ENCODE results near the gene RRM2. TPM values are rescaled to one million over a fixed set of nuclear protein-coding genes. Genes with fewer than 3 reads are reported as not detected.

RRM2 gene
- total and polyA plus RNA-seq, 8 donors: 24.9 to 85.8 (median 45.3) TPM

GRCh38 chr2:10161206-10161931, 38.8 kb downstream of the RRM2 start:
- intact Hi-C loops (cut with DNase I): no loop called here
- ATAC-seq (no peak), DNase-seq (no peak)
- TF ChIP-seq, protein P1, sequence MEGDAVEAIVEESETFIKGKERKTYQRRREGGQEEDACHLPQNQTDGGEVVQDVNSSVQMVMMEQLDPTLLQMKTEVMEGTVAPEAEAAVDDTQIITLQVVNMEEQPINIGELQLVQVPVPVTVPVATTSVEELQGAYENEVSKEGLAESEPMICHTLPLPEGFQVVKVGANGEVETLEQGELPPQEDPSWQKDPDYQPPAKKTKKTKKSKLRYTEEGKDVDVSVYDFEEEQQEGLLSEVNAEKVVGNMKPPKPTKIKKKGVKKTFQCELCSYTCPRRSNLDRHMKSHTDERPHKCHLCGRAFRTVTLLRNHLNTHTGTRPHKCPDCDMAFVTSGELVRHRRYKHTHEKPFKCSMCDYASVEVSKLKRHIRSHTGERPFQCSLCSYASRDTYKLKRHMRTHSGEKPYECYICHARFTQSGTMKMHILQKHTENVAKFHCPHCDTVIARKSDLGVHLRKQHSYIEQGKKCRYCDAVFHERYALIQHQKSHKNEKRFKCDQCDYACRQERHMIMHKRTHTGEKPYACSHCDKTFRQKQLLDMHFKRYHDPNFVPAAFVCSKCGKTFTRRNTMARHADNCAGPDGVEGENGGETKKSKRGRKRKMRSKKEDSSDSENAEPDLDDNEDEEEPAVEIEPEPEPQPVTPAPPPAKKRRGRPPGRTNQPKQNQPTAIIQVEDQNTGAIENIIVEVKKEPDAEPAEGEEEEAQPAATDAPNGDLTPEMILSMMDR (IDR thresholded peaks at IDR 0.05): no peak
- Histone ChIP-seq H3K27me3 (no peaks in the 10 kb centered on the region), H3K9me3 (no peaks in the 10 kb centered on the region), H3K27ac (no peak overlapping the region), H3K4me3 (no peak overlapping the region), H3K36me3 (peaks cover 0 to 10% of the 10 kb centered on the region in 2 donors), H3K4me1 (no peaks in the 10 kb centered on the region)

DNA sequence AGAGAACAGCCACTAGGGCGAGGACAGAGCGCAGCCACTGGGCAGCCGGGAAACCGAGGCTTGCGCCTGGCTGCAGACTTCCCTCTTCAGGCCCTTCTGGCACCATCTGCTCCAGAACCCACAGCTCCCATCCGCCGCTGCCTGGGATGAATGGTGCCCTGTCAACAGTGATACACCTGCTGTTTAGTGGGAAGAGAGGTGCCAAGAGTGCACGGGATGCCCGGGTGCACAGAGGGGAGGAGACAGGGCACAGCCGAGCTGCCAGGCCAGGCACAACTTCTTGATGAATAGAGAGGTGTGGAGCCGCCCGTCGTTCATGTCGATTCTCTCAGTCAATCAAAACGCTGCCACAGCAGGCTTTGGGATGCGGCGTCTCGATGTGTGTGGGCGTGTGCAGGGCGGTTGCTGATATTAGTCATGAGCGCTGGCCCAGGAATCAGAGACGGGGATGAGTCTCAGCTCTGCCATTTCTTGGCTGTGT, 39.5 kb downstream of the RRM2 start:
- ATAC-seq: no peak
- DNase-seq: no peak
- intact Hi-C loops (cut with DNase I): no loop called here
- no peak overlapping the region for H3K27ac ChIP-seq
- no peaks in the 10 kb centered on the region for H3K4me1 ChIP-seq
- H3K36me3 ChIP-seq: peaks cover 0 to 11% of the 10 kb centered on the region in 2 donors
- no peaks in the 10 kb centered on the region for H3K27me3 ChIP-seq
- H3K9me3 ChIP-seq: no peaks in the 10 kb centered on the region
- H3K4me3 ChIP-seq: no peak overlapping the region
- TF ChIP-seq, protein P1 (IDR thresholded peaks at IDR 0.05): no peak

GRCh38 chr2:10162586-10163497, 40.3 kb downstream of the RRM2 start:
- Histone ChIP-seq H3K36me3 (peaks cover 0 to 11% of the 10 kb centered on the region in 2 donors), H3K27ac (no peak overlapping the region), H3K27me3 (no peaks in the 10 kb centered on the region), H3K4me1 (no peaks in the 10 kb centered on the region), H3K4me3 (no peak overlapping the region), H3K9me3 (no peaks in the 10 kb centered on the region)
- peak in 1 of 4 donors; percentile 37 for DNase-seq
- ATAC-seq: no peak
- intact Hi-C loops (cut with DNase I): no loop called here
- TF ChIP-seq, protein P1 (IDR thresholded peaks at IDR 0.05): no peak

DNA sequence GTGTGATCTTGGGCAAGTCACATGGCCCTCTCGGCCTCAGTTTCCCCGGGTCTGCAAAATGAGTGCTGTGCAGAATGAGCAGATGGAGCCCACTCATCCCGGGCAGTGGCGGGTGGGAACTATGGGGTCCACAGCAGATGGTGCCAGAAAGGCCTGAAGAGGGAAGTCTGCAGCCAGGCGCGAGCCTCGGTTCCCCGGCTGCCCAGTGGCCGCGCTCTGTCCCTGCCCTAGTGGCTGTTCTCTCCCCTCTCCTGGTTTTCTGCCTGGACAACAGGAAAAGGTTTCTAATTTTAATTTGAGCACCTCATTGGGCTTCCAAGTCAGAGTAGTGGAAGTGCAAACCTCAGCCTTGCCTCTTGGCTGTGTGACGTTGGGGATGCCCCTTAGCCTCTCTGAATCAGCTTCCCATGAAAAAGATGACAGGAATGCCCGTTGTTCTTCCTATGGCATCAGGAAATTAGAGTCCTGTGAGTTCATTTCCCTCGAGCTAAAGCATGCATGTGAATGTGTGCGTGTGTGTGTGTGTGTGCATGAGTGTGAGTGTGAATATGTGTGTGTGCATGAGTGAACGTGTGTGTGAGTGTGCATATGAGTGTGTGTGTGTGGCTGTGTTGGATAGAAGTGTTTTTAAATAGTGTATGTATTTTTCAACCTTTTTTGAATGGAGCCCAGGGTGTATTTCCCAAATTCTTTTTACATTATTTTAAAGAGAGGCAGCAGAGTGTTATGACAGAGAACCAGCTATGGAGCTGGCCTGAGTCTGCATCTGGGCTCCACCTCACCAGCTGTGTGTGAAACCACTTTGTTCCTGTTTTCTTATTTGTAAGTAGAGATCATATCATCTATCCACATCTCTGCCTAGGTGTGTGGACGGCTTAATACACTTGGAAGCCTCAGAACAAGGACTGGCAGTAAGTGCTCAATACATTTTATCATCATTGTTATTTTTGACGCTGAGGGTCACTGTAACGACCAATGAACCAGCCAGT, 41.3 kb downstream of the RRM2 start:
- Histone ChIP-seq H3K4me3 (no peak overlapping the region), H3K4me1 (no peaks in the 10 kb centered on the region), H3K9me3 (no peaks in the 10 kb centered on the region), H3K27ac (no peak overlapping the region), H3K27me3 (no peaks in the 10 kb centered on the region), H3K36me3 (peaks cover 0 to 11% of the 10 kb centered on the region in 2 donors)
- TF ChIP-seq, protein P1 (IDR thresholded peaks at IDR 0.05): no peak
- ATAC-seq: no peak
- no peak for DNase-seq
- intact Hi-C loops (cut with DNase I): no loop called here
